ENCODE data around the gene SPSB2.
A peak's percentile ranks its signal among the peaks of the same experiment; 100 is the strongest.

Gene SPSB2

GRCh38 chr12:6829536-6830220 is 43.4 kb downstream of the SPSB2 start:
- no peak for DNase-seq

DNA sequence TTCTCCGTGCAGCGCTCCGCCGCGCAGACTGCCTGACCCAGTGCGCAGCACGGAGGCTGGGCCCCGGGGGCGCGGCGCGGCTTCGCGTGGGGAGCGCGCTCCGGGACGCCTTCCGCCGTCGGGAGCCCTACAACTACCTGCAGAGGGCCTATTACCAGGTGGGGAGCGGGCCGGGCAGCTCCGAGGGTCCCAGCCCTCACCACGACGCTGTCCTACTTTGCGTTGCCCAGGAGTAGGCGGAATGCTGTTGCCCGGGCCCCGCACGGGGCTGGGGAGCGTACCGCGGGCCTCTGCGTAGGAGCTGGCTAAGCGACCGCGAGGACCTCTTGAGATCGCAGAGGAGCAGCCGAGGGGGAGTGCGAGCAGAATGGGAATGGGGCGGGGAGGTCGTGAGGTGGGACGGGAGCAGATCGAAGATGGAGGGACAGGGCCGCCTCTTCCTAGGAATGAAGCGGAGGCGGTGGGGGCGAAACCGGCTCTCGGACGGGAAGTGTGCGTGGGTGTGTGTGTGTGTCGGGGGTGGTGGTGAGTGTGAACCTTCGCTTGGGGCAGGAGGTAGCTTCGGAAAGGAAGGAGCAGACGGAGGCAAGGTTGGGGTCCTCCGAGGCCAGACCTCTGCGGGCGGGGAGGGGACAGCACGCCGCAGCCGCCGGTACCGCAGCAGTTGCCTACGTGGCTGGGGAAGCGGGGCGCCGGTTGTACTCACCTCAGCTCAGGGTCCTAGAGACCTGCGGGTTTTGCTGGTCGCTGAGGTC is 44.1 kb downstream of the SPSB2 start:
- DNase-seq = no peak

GRCh38 chr12:6827982-6828780 is 44.9 kb downstream of the SPSB2 start, which contains the start of gene P3H3:
P3H3 (plus strand) TSS chr12:6828407; CDS start chr12:6828441, 34 bp downstream.
- no peak for DNase-seq

DNA sequence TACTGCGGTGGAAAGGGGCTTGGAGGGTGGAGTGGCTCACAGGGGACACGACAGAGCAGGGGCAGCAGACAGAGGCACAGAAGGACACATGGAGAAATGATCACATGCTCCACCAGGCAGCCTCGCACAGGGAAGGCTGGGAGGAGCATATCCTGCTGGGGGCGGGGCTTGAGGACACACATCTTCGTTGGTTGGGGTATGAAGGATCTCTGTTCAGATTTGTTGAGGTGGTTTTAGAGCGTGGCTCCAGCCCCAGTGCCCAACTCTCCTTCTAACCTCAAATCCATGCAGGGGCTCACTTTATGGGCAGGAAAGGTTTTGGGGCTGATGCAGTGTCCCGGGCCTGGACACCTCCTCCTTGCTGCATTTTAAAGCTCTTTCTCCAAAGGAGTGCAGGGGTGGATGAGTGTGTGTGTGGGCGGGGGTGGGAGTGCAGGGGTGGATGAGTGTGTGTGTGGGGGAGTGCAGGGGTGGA is 45.6 kb downstream of the SPSB2 start:
- DNase-seq = no peak

- no peak for DNase-seq
Measured at GRCh38 chr12:6826734-6827436, 46.2 kb downstream of the SPSB2 start.

DNA sequence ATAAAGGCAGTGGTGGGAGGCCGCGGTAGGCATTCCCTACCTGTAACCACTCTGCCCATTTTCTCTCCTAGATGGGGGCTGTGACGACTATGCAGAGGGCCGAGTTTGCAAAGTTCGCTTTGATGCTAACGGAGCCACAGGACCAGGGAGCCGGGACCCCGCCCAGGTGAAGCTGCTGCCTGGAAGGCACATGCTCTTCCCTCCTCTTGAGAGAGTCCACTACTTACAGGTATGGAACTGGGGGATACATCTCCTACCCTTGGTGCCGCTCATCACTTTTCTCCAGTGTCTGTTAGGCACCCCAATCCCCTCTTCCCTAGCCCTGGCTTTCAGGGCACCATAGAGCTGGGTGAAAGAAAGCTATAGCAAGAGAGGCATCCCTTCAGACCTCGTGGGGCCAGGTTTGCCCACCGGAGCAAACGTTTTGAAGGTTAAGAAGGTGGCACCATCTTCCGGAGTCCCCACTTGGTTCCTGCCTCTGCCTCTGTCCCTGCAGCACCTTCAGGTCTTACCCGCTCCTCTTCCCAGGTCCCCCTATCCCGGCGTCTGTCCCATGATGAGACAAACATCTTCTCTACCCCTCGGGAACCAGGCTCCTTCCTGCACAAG is 46.9 kb downstream of the SPSB2 start:
- DNase-seq = no peak

- DNase-seq = peak; percentile 68
Measured at GRCh38 chr12:6825398-6826124, 47.5 kb downstream of the SPSB2 start.

- DNase-seq = no peak
Measured at GRCh38 chr12:6824901-6825381, 48.2 kb downstream of the SPSB2 start.

DNA sequence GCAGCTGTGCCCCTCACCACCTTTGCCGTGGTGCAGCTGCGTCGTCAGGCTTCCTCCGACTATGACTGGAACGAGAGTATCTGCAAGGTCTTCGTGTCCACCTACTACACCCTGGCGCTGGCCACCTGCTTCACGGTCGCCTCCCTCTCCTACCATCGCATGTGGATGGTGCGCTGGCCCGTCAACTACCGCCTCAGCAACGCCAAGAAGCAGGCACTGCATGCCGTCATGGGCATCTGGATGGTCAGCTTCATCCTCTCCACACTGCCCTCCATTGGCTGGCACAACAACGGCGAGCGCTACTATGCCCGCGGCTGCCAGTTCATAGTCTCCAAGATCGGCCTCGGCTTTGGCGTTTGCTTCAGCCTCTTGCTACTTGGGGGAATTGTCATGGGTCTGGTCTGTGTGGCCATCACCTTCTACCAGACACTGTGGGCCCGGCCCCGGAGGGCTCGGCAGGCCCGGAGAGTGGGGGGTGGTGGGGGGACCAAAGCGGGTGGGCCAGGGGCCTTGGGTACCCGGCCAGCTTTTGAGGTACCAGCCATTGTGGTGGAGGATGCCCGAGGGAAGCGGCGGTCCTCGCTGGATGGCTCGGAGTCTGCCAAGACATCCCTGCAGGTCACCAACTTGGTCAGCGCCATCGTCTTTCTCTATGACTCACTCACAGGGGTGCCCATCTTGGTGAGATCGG is 48.9 kb downstream of the SPSB2 start:
- DNase-seq = no peak

- DNase-seq = no peak
Measured at GRCh38 chr12:6823182-6824084, 49.7 kb downstream of the SPSB2 start.

- no peak for DNase-seq
Measured at GRCh38 chr12:6822426-6823135, 50.5 kb downstream of the SPSB2 start.

GRCh38 chr12:6821591-6822425 is 51.3 kb downstream of the SPSB2 start, which contains the start of gene GPR162:
GPR162 (plus strand) TSS chr12:6821821; CDS start chr12:6823899, 2,078 bp downstream.
- DNase-seq = no peak
